Lung (tissue), 12 donors: ENCODE measurements around the gene LHCGR. TPM values are rescaled to one million over a fixed set of nuclear protein-coding genes. Genes with fewer than 3 reads are reported as not detected.
A peak's percentile ranks its signal among the peaks of the same experiment; 100 is the strongest.

Experiments used
- ATAC-seq: fragments of 200-7000 bp; cut with Tn5 transposase; one replicate; pipeline ENCODE4 v1.9.1; 2020; ENCODE audit warnings: moderate number of reproducible peaks; ENCODE audit not compliant: insufficient read depth, low FRiP score
- DNase-seq, 3 donors: peaks; one replicate each; pipeline ENCODE4 v3.0.0-alpha.2; 2013 to 2017
- H3K27ac ChIP-seq, 2 donors: one replicate each; pipeline ENCODE4 v1.5.1; 2013; ENCODE audit warnings: mild to moderate bottlenecking in 2 of 2, moderate library complexity in 2 of 2, control low read depth in 1 of 2, inconsistent platforms in 1 of 2, low read depth in 1 of 2, low read length in 1 of 2
- H3K27me3 ChIP-seq, 3 donors: one replicate each; pipeline ENCODE4 v1.5.1; 2013; ENCODE audit warnings: low read length in 2 of 3; ENCODE audit not compliant: control insufficient read depth in 3 of 3, insufficient read depth in 3 of 3
- H3K36me3 ChIP-seq, 4 donors: one replicate each; pipeline ENCODE4 v1.5.1; 2013; ENCODE audit warnings: low read length in 4 of 4, mild to moderate bottlenecking in 1 of 4, moderate library complexity in 1 of 4; ENCODE audit not compliant: control insufficient read depth in 4 of 4, insufficient read depth in 4 of 4
- H3K4me1 ChIP-seq, 5 donors: one replicate each; pipeline ENCODE4 v1.5.1; 2013; ENCODE audit warnings: low read length in 5 of 5, mild to moderate bottlenecking in 2 of 5, moderate library complexity in 1 of 5; ENCODE audit not compliant: control insufficient read depth in 5 of 5, insufficient read depth in 5 of 5
- H3K4me3 ChIP-seq: one replicate; pipeline ENCODE4 v1.5.1; 2013; ENCODE audit warnings: mild to moderate bottlenecking, control low read depth, moderate library complexity
- H3K9ac ChIP-seq, 2 donors: one replicate each; pipeline ENCODE4 v1.5.1; 2013; ENCODE audit warnings: low read length in 2 of 2, control low read depth in 1 of 2; ENCODE audit not compliant: insufficient read depth in 1 of 2
- H3K9me3 ChIP-seq, 4 donors: one replicate each; pipeline ENCODE4 v1.5.1; 2013; ENCODE audit warnings: low read length in 3 of 4, mild to moderate bottlenecking in 1 of 4, moderate library complexity in 1 of 4; ENCODE audit not compliant: control insufficient read depth in 4 of 4, insufficient read depth in 3 of 4
- CTCF ChIP-seq: IDR thresholded peaks from 2 replicates; pipeline ENCODE4 v1.5.1; 2012; ENCODE audit warnings: mild to moderate bottlenecking; ENCODE audit errors: control extremely low read depth, extremely low read depth
- WGBS, 2 donors: extraction: QIAGEN DNeasy Blood & Tissue Kit; methylation state at CpG; one replicate each; pipeline ENCODE4 v1.1.7; 2013; 5-methylcytosine and 5-hydroxymethylcytosine counted together
- polyA plus RNA-seq, 2 donors: library from polyadenylated mRNA; stranded (reverse); fragments of 200-250 nt; gene quantifications; one replicate each; pipeline ENCODE4 v1.2.1, GENCODE V29; 2013
- total RNA-seq, 2 donors: library from RNA; depleted of rRNA in 1 of 2; stranded (reverse); fragments of >200 nt in 1 of 2; gene quantifications; one replicate each; pipeline ENCODE4 v1.2.1, GENCODE V29; 2014 to 2021
- donor health status: control.
- donor health status: control.
- donor health status: Bipolar disorder and iron deficiency.
- donor health status: healthy.
- donor health status: DM: yes; HTN: yes; CAD: no.

Gene LHCGR
- total and polyA plus RNA-seq, 4 donors: 0.02 to 0.26 (median 0.09) TPM

GRCh38 chr2:48717846-48718245, 37.7 kb downstream of the LHCGR start:
- no peaks in the 10 kb centered on the region for H3K9me3 ChIP-seq
- no peak for TF ChIP-seq CTCF
- H3K36me3 ChIP-seq: no peaks in the 10 kb centered on the region
- WGBS, 2 donors: 57 to 67% methylated on average over 3 of the region's 3 CpGs
- H3K27me3 ChIP-seq: no peaks in the 10 kb centered on the region
- peaks cover 2 to 38% (median 12%) of the 10 kb centered on the region in 5 donors for H3K4me1 ChIP-seq
- H3K9ac ChIP-seq: no peak overlapping the region
- H3K27ac ChIP-seq: no peak overlapping the region
- peak in 1 of 3 donors; percentile 27 for DNase-seq
- H3K4me3 ChIP-seq: no peak overlapping the region
- ATAC-seq: no peak

- H3K4me3 ChIP-seq: no peak overlapping the region
- H3K9me3 ChIP-seq: no peaks in the 10 kb centered on the region
- WGBS, 2 donors: 59 to 81% methylated on average over 1 of the region's 1 CpG
- H3K36me3 ChIP-seq: no peaks in the 10 kb centered on the region
- ATAC-seq (no peak), DNase-seq (peak; percentile 83 to 90 (median 89))
- H3K9ac ChIP-seq: no peak overlapping the region
- H3K27ac ChIP-seq: no peak overlapping the region
- TF ChIP-seq CTCF: no peak
- H3K27me3 ChIP-seq: no peaks in the 10 kb centered on the region
- H3K4me1 ChIP-seq: peaks cover 2 to 38% (median 12%) of the 10 kb centered on the region in 5 donors
Measured at GRCh38 chr2:48715956-48716355, 39.6 kb downstream of the LHCGR start.

GRCh38 chr2:48715042-48715899, 40.3 kb downstream of the LHCGR start:
- no peak overlapping the region for H3K4me3 ChIP-seq

More at GRCh38 chr2:48715042-48715899, 40.3 kb downstream of the LHCGR start:
- ATAC-seq: no peak
- peaks cover 2 to 38% (median 12%) of the 10 kb centered on the region in 5 donors for H3K4me1 ChIP-seq
- no peaks in the 10 kb centered on the region for H3K27me3 ChIP-seq
- no peak overlapping the region for H3K9ac ChIP-seq
- DNase-seq: peak; percentile 56 to 61 (median 58)
- no peaks in the 10 kb centered on the region for H3K9me3 ChIP-seq
- WGBS, 2 donors: 52 to 69% methylated on average over 7 of the region's 7 CpGs
- no peaks in the 10 kb centered on the region for H3K36me3 ChIP-seq
- H3K27ac ChIP-seq: no peak overlapping the region
- TF ChIP-seq CTCF: no peak
